ENCODE data around the gene ESM1. TPM values are rescaled to one million over a fixed set of nuclear protein-coding genes. Genes with fewer than 3 reads are reported as not detected.

Gene ESM1
- total RNA-seq, 2 experiments from 2014 or later: not detected

GRCh38 chr5:54936201-54936600, 49.2 kb downstream of the ESM1 start:
- ATAC-seq (ENCODE audit: poor library complexity) (no peak), DNase-seq (no peak)
- no peaks in the 10 kb centered on the region for H3K4me1 Mint-ChIP-seq (ENCODE audit: low read depth)
- no peak overlapping the region for H3K27ac Mint-ChIP-seq
- Histone ChIP-seq H3K27ac (ENCODE audit: low read depth in 1 of 2, low read length in 2 of 2) (no peak overlapping the region), H3K36me3 (ENCODE audit: insufficient read depth, low read length) (no peaks in the 10 kb centered on the region), H3K4me3 (ENCODE audit: low read length) (no peak overlapping the region), H3K9me3 (ENCODE audit: control insufficient read depth in 1 of 2, insufficient read depth in 1 of 2, low read length in 2 of 2) (no peaks in the 10 kb centered on the region), H3K27me3 (ENCODE audit: control insufficient read depth in 1 of 2, insufficient read depth in 2 of 2, low read length in 2 of 2) (peaks cover 6 to 9% of the 10 kb centered on the region in 2 experiments), H3K4me1 (ENCODE audit: insufficient read depth, low read length) (no peaks in the 10 kb centered on the region)
- TF ChIP-seq CTCF (IDR thresholded peaks at IDR 0.05): no peak
- POLR2A ChIA-PET: no interaction called here
- no peaks in the 10 kb centered on the region for H3K36me3 Mint-ChIP-seq (ENCODE audit: low read depth)
- intact Hi-C loops (cut with DNase I, micrococcal nuclease): no loop called here
- H3K4me3 Mint-ChIP-seq: no peak overlapping the region
- H3K27me3 Mint-ChIP-seq: peaks cover 10% of the 10 kb centered on the region
- CTCF ChIA-PET: interaction anchor here (0.6 kb wide), 1 partner anchor 447 kb away, joined by 3 read pairs; no protein-coding TSS in a partner anchor
- no peaks in the 10 kb centered on the region for H3K9me3 Mint-ChIP-seq

GRCh38 chr5:54932789-54933188, 52.6 kb downstream of the ESM1 start:
- POLR2A ChIA-PET: no interaction called here
- Histone ChIP-seq H3K9me3 (ENCODE audit: control insufficient read depth in 1 of 2, insufficient read depth in 1 of 2, low read length in 2 of 2) (no peaks in the 10 kb centered on the region), H3K27ac (ENCODE audit: low read depth in 1 of 2, low read length in 2 of 2) (no peak overlapping the region), H3K27me3 (ENCODE audit: control insufficient read depth in 1 of 2, insufficient read depth in 2 of 2, low read length in 2 of 2) (peaks cover 6 to 13% of the 10 kb centered on the region in 2 experiments), H3K36me3 (ENCODE audit: insufficient read depth, low read length) (no peaks in the 10 kb centered on the region), H3K4me3 (ENCODE audit: low read length) (no peak overlapping the region), H3K4me1 (ENCODE audit: insufficient read depth, low read length) (no peaks in the 10 kb centered on the region)
- TF ChIP-seq CTCF (IDR thresholded peaks at IDR 0.05): no peak
- ATAC-seq (ENCODE audit: poor library complexity): no peak
- H3K9me3 Mint-ChIP-seq: no peaks in the 10 kb centered on the region
- no peaks in the 10 kb centered on the region for H3K4me1 Mint-ChIP-seq (ENCODE audit: low read depth)
- no peak overlapping the region for H3K4me3 Mint-ChIP-seq
- no peak overlapping the region for H3K27ac Mint-ChIP-seq
- no peak for DNase-seq
- H3K36me3 Mint-ChIP-seq (ENCODE audit: low read depth): no peaks in the 10 kb centered on the region
- intact Hi-C loops (cut with DNase I, micrococcal nuclease): no loop called here
- CTCF ChIA-PET: interaction anchor here (1.2 kb wide), 1 partner anchor 11 kb away, joined by 3 read pairs; no protein-coding TSS in a partner anchor
- H3K27me3 Mint-ChIP-seq: peaks cover 10% of the 10 kb centered on the region

GRCh38 chr5:54930736-54931135, 54.7 kb downstream of the ESM1 start:
- H3K4me1 Mint-ChIP-seq (ENCODE audit: low read depth): no peaks in the 10 kb centered on the region
- ChIA-PET POLR2A (interaction anchor here (1.0 kb wide), 1 partner anchor 14 kb away, joined by 3 read pairs; no protein-coding TSS in a partner anchor), CTCF (interaction anchor here (0.6 to 1.3 kb wide), 2 partner anchors 14 to 205 kb away, joined by 3 to 5 read pairs; no protein-coding TSS in a partner anchor)
- peaks cover 0 to 5% of the 10 kb centered on the region in 2 experiments for H3K9me3 ChIP-seq (ENCODE audit: control insufficient read depth in 1 of 2, insufficient read depth in 1 of 2, low read length in 2 of 2)
- no peaks in the 10 kb centered on the region for H3K4me1 ChIP-seq (ENCODE audit: insufficient read depth, low read length)
- H3K27me3 Mint-ChIP-seq: peaks cover 10% of the 10 kb centered on the region
- peaks cover 6 to 13% of the 10 kb centered on the region in 2 experiments for H3K27me3 ChIP-seq (ENCODE audit: control insufficient read depth in 1 of 2, insufficient read depth in 2 of 2, low read length in 2 of 2)
- no peak overlapping the region for H3K4me3 Mint-ChIP-seq
- intact Hi-C loops (cut with DNase I, micrococcal nuclease): no loop called here
- no peaks in the 10 kb centered on the region for H3K36me3 ChIP-seq (ENCODE audit: insufficient read depth, low read length)
- H3K27ac ChIP-seq (ENCODE audit: low read depth in 1 of 2, low read length in 2 of 2): no peak overlapping the region
- H3K4me3 ChIP-seq (ENCODE audit: low read length): no peak overlapping the region
- TF ChIP-seq CTCF (IDR thresholded peaks at IDR 0.05): no peak
- no peak for DNase-seq
- ATAC-seq (ENCODE audit: poor library complexity): no peak
- peaks cover 5% of the 10 kb centered on the region for H3K36me3 Mint-ChIP-seq (ENCODE audit: low read depth)
- peaks cover 7% of the 10 kb centered on the region for H3K9me3 Mint-ChIP-seq
- no peak overlapping the region for H3K27ac Mint-ChIP-seq

Other genes with a start within 250 kb of the ESM1 start
- gene GZMK, start 38.7 kb upstream of the ESM1 start, total RNA-seq: 1 to 10 TPM; 4.5 to 7.0 TPM
- 1 to 10 TPM; 3.5 to 5.0 TPM for gene GZMA, start 117.1 kb upstream of the ESM1 start, total RNA-seq
- gene GPX8, start 174.6 kb upstream of the ESM1 start, total RNA-seq: not detected
- not detected for gene CDC20B, start 187.6 kb upstream of the ESM1 start, total RNA-seq
- not detected for gene MCIDAS, start 241.7 kb upstream of the ESM1 start, total RNA-seq
- gene CCNO, start 248.0 kb upstream of the ESM1 start, total RNA-seq: not detected

Data from CD4-positive, alpha-beta T cell (primary cell).